Pancreas (tissue), 10 donors: ENCODE data around the gene KIAA0753. TPM values are rescaled to one million over a fixed set of nuclear protein-coding genes. Genes with fewer than 3 reads are reported as not detected.
"Not testable (repeated sequence)": the region's sequence is repeated elsewhere in the genome, so short reads cannot be mapped to it uniquely, and the experiment has no call there.

Source experiments
- ATAC-seq, 4 donors: fragments of 200-7000 bp; cut with Tn5 transposase; one replicate each; pipeline versions ENCODE4 v1.8.0 to v1.9.1; 2020; ENCODE audit warnings: mild to moderate bottlenecking in 4 of 4, moderate library complexity in 4 of 4
- DNase-seq, 6 donors: peaks; one replicate each; pipeline ENCODE4 v3.0.0-alpha.2; 2020
- FAIRE-seq: peaks from 2 replicates; lab custom pipeline; 2012; peaks lifted over from hg19 to GRCh38; lab: Jason Lieb, UNC
- H3K27ac ChIP-seq, 4 donors: fragments of 200-600 bp; sonication (generic); 1 replicate in 3 of 4; 2 replicates in 1 of 4; pipeline versions ENCODE4 v1.5.0 to v1.8.0; 2020
- H3K27me3 ChIP-seq, 4 donors: fragments of 200-600 bp; one replicate each; pipeline ENCODE4 v1.8.0; 2021
- H3K36me3 ChIP-seq, 3 donors: fragments of 200-600 bp; sonication (generic) in 1 of 3; one replicate each; pipeline versions ENCODE4 v1.5.0 to v1.8.0; 2020 to 2021
- H3K4me1 ChIP-seq, 3 donors: fragments of 200-600 bp; one replicate each; pipeline ENCODE4 v1.8.0; 2021
- H3K4me3 ChIP-seq, 4 donors: fragments of 200-600 bp; sonication (generic) in 2 of 4; one replicate each; pipeline versions ENCODE4 v1.5.0 to v1.8.0; 2020 to 2021
- H3K9me3 ChIP-seq, 4 donors: fragments of 200-600 bp; one replicate each; pipeline ENCODE4 v1.8.0; 2021
- WGBS, 2 donors: extraction: QIAGEN DNeasy Blood & Tissue Kit; methylation state at CpG; one replicate each; pipeline ENCODE4 v1.1.7; 2013; 5-methylcytosine and 5-hydroxymethylcytosine counted together
- intact Hi-C, 3 donors: fragments of 100-400 bp; cut with DNase I; formaldehyde crosslinking; loops; one replicate each; pipeline versions ENCODE4 v1.11.1 to v1.14.2; 2022
- polyA plus RNA-seq, 2 donors: library from polyadenylated mRNA; stranded (reverse); fragments of 200-250 nt; gene quantifications; one replicate each; pipeline ENCODE4 v1.2.3, GENCODE V29; 2013
- total RNA-seq, 6 donors: library from RNA; stranded (reverse); fragmentation: NEBNext Ultra II Directional in 4 of 6; extraction: Animal tissue kit (Norgen Biotek cat#: 25700) in 4 of 6; gene quantifications; one replicate each; pipeline versions ENCODE4 v1.2.1 to v1.2.4, GENCODE V29; 2021 to 2023
- TF ChIP-seq, protein P1 (sequence below), 4 donors: fragments of 200-600 bp; sonication (generic) in 3 of 4; IDR thresholded peaks; one replicate each; pipeline versions ENCODE4 v1.5.0 to v1.8.0; 2021; ENCODE audit warnings: antibody characterized with exemption in 4 of 4
- donor health status: healthy with polysubstance abuse.
- donor health status: DM: no; HTN: no; CAD: no; lungs with moderate emphysema.
- donor health status: DM: no; HTN: no; CAD: no.
- donor health status: control.
- donor health status: control.
- donor health status: Bipolar disorder and iron deficiency.
- donor health status: DM: yes; HTN: yes; CAD: no.
- donor health status: DM: no; HTN: no; CAD: no.
- donor health status: DM: no; HTN: no; CAD: no.
- donor health status: DM: yes; HTN: yes; CAD: no.

Gene KIAA0753
- total and polyA plus RNA-seq, 8 donors, result 4.4 to 10.6 (median 6.0) TPM

DNA sequence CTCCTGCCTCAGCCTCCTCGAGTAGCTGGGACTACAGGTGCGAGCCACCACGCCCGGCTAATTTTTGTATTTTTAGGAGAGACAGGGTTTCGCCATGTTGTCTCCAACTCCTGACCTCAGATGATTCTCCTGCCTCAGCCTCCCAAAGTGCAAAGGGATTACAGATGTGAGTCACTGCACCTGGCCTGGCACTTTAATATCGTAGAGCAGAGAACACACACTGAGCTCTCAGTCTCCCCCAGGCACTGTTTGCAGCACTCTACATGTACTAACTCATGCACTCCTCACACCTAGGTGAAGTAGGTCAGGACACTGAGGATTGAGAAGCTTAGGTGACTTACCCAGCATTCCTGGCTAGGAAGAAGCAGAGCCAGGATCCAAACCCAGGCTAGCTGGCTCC is 26.0 kb upstream of the KIAA0753 start:
- peaks cover 0 to 5% (median 0%) of the 10 kb centered on the region in 3 donors for H3K4me1 ChIP-seq
- H3K4me3 ChIP-seq, result no peak overlapping the region
- intact Hi-C loops, result loop anchor here in 2 of 3 donors (10.0 kb wide), 2 partner anchors 178 to 338 kb away; no protein-coding TSS in a partner anchor
- no peaks in the 10 kb centered on the region for H3K9me3 ChIP-seq
- ATAC-seq (no peak), FAIRE-seq (no peak), DNase-seq (no peak)
- H3K27me3 ChIP-seq, result no peaks in the 10 kb centered on the region
- TF ChIP-seq, protein P1, sequence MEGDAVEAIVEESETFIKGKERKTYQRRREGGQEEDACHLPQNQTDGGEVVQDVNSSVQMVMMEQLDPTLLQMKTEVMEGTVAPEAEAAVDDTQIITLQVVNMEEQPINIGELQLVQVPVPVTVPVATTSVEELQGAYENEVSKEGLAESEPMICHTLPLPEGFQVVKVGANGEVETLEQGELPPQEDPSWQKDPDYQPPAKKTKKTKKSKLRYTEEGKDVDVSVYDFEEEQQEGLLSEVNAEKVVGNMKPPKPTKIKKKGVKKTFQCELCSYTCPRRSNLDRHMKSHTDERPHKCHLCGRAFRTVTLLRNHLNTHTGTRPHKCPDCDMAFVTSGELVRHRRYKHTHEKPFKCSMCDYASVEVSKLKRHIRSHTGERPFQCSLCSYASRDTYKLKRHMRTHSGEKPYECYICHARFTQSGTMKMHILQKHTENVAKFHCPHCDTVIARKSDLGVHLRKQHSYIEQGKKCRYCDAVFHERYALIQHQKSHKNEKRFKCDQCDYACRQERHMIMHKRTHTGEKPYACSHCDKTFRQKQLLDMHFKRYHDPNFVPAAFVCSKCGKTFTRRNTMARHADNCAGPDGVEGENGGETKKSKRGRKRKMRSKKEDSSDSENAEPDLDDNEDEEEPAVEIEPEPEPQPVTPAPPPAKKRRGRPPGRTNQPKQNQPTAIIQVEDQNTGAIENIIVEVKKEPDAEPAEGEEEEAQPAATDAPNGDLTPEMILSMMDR (IDR thresholded peaks at IDR 0.05), result no peak
- H3K27ac ChIP-seq, result no peak overlapping the region
- no peaks in the 10 kb centered on the region for H3K36me3 ChIP-seq
- WGBS, 2 donors, result 77 to 79% methylated on average over 6 of the region's 6 CpGs

DNA sequence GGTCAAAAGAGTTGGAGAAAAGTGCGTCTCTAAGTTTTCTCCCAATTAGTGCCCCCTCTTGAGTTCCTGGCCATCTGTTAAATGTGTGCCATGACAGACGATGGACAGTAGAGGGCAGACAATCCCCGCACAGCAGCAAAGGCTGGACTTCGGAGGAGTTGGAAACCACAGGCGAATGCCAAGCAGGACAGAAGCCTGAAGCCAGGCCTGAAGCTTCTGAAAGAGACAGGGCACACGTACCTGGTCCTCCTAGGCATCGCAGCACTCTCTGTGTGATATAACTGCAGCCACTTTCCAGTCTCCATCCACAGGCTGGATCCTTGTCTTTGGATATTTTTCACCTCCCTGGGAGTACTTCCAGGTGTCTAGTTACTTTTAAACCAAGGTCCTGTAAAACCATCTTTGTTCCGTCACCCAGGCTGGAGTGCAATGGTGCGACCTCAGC is 25.6 kb upstream of the KIAA0753 start:
- FAIRE-seq, result no peak

GRCh38 chr17:6663200-6663599 is 22.7 kb upstream of the KIAA0753 start:
- WGBS, 2 donors, result 89 to 91% methylated on average over 14 of the region's 14 CpGs
- not testable (repeated sequence) for DNase-seq, H3K4me1 ChIP-seq, H3K36me3 ChIP-seq, ATAC-seq, H3K9me3 ChIP-seq, H3K4me3 ChIP-seq, H3K27me3 ChIP-seq, H3K27ac ChIP-seq, FAIRE-seq
- intact Hi-C loops, result loop anchor here in 2 of 3 donors (10.0 kb wide), 2 partner anchors 182 to 342 kb away; no protein-coding TSS in a partner anchor

More for the DNA sequence above, 25.6 kb upstream of the KIAA0753 start:
- Histone ChIP-seq H3K9me3 (no peaks in the 10 kb centered on the region), H3K36me3 (no peaks in the 10 kb centered on the region), H3K4me3 (no peak overlapping the region), H3K27ac (no peak overlapping the region), H3K27me3 (no peaks in the 10 kb centered on the region), H3K4me1 (peaks cover 0 to 5% (median 0%) of the 10 kb centered on the region in 3 donors)
- intact Hi-C loops, result loop anchor here in 2 of 3 donors (10.0 kb wide), 2 partner anchors 179 to 339 kb away; no protein-coding TSS in a partner anchor
- 4 to 5% methylated on average over 9 of the region's 9 CpGs for WGBS, 2 donors
- TF ChIP-seq, protein P1 (IDR thresholded peaks at IDR 0.05), result peak; percentile 65 to 82 (median 67)
- peak; percentile 96 to 100 (median 99) for ATAC-seq
- DNase-seq, result peak; percentile 60 to 85 (median 70)

GRCh38 chr17:6661464-6661848 is 20.9 kb upstream of the KIAA0753 start:
- intact Hi-C loops, result loop anchor here in 2 of 3 donors (10.0 kb wide), 2 partner anchors 183 to 343 kb away; no protein-coding TSS in a partner anchor
- Histone ChIP-seq H3K36me3 (no peaks in the 10 kb centered on the region), H3K9me3 (no peaks in the 10 kb centered on the region), H3K27me3 (no peaks in the 10 kb centered on the region), H3K4me1 (peaks cover 0 to 4% (median 0%) of the 10 kb centered on the region in 3 donors), H3K27ac (no peak overlapping the region), H3K4me3 (no peak overlapping the region)
- TF ChIP-seq, protein P1 (IDR thresholded peaks at IDR 0.05), result no peak
- FAIRE-seq (no peak), ATAC-seq (no peak), DNase-seq (no peak)
- WGBS, 2 donors, result 68 to 75% methylated on average over 2 of the region's 2 CpGs

- TF ChIP-seq, protein P1 (IDR thresholded peaks at IDR 0.05), result no peak
- intact Hi-C loops, result loop anchor here in 2 of 3 donors (10.0 kb wide), 2 partner anchors 184 to 344 kb away; no protein-coding TSS in a partner anchor
- Histone ChIP-seq H3K27ac (no peak overlapping the region), H3K36me3 (no peaks in the 10 kb centered on the region), H3K4me1 (no peaks in the 10 kb centered on the region), H3K9me3 (no peaks in the 10 kb centered on the region), H3K27me3 (no peaks in the 10 kb centered on the region), H3K4me3 (no peak overlapping the region)
- 72 to 78% methylated on average over 10 to 11 of the region's 11 CpGs for WGBS, 2 donors
- FAIRE-seq (no peak), ATAC-seq (peak in 1 of 4 donors; percentile 63), DNase-seq (no peak)
These were observed 20.4 kb upstream of the KIAA0753 start for GRCh38 chr17:6660805-6661463.
